ENCODE measurements around the gene CARMIL1. TPM values are rescaled to one million over a fixed set of nuclear protein-coding genes. Genes with fewer than 3 reads are reported as not detected.

The CARMIL1 gene
- polyA plus RNA-seq, 2 donors, result 6.9 to 9.5 TPM

- Histone ChIP-seq H3K27me3 (ENCODE audit: control insufficient read depth in 1 of 2, insufficient read depth in 2 of 2, low read length in 2 of 2) (no peaks in the 10 kb centered on the region), H3K4me1 (ENCODE audit: control insufficient read depth in 2 of 2, insufficient read depth in 2 of 2, low read length in 1 of 2) (no peaks in the 10 kb centered on the region), H3K36me3 (ENCODE audit: control insufficient read depth in 2 of 2, insufficient read depth in 2 of 2, low read length in 1 of 2) (no peaks in the 10 kb centered on the region), H3K9me3 (ENCODE audit: control insufficient read depth in 2 of 2, insufficient read depth in 1 of 2, low read depth in 1 of 2, low read length in 1 of 2) (no peaks in the 10 kb centered on the region), H3K27ac (ENCODE audit: low read depth in 2 of 2, low read length in 1 of 2) (no peak overlapping the region), H3K4me3 (ENCODE audit: low read depth in 1 of 2, low read length in 2 of 2) (no peak overlapping the region)
- WGBS, 2 donors, result 85 to 88% methylated on average over 4 of the region's 4 CpGs
Measured at GRCh38 chr6:25337431-25337830, 58.3 kb downstream of the CARMIL1 start.

GRCh38 chr6:25340431-25341202 is 61.4 kb downstream of the CARMIL1 start:
- no peak overlapping the region for H3K4me3 ChIP-seq (ENCODE audit: low read depth in 1 of 2, low read length in 2 of 2)
- H3K27ac ChIP-seq (ENCODE audit: low read depth in 2 of 2, low read length in 1 of 2), result no peak overlapping the region
- H3K4me1 ChIP-seq (ENCODE audit: control insufficient read depth in 2 of 2, insufficient read depth in 2 of 2, low read length in 1 of 2), result no peaks in the 10 kb centered on the region
- no peaks in the 10 kb centered on the region for H3K27me3 ChIP-seq (ENCODE audit: control insufficient read depth in 1 of 2, insufficient read depth in 2 of 2, low read length in 2 of 2)
- H3K9me3 ChIP-seq (ENCODE audit: control insufficient read depth in 2 of 2, insufficient read depth in 1 of 2, low read depth in 1 of 2, low read length in 1 of 2), result no peaks in the 10 kb centered on the region
- no peaks in the 10 kb centered on the region for H3K36me3 ChIP-seq (ENCODE audit: control insufficient read depth in 2 of 2, insufficient read depth in 2 of 2, low read length in 1 of 2)
- WGBS, 2 donors, result 71 to 79% methylated on average over 6 of the region's 6 CpGs

GRCh38 chr6:25341203-25341552 is 62.0 kb downstream of the CARMIL1 start:
- Histone ChIP-seq H3K27ac (ENCODE audit: low read depth in 2 of 2, low read length in 1 of 2) (no peak overlapping the region), H3K27me3 (ENCODE audit: control insufficient read depth in 1 of 2, insufficient read depth in 2 of 2, low read length in 2 of 2) (no peaks in the 10 kb centered on the region), H3K36me3 (ENCODE audit: control insufficient read depth in 2 of 2, insufficient read depth in 2 of 2, low read length in 1 of 2) (no peaks in the 10 kb centered on the region), H3K4me3 (ENCODE audit: low read depth in 1 of 2, low read length in 2 of 2) (no peak overlapping the region), H3K9me3 (ENCODE audit: control insufficient read depth in 2 of 2, insufficient read depth in 1 of 2, low read depth in 1 of 2, low read length in 1 of 2) (no peaks in the 10 kb centered on the region), H3K4me1 (ENCODE audit: control insufficient read depth in 2 of 2, insufficient read depth in 2 of 2, low read length in 1 of 2) (no peaks in the 10 kb centered on the region)
- 84 to 89% methylated on average over 3 of the region's 3 CpGs for WGBS, 2 donors

- H3K9me3 ChIP-seq (ENCODE audit: control insufficient read depth in 2 of 2, insufficient read depth in 1 of 2, low read depth in 1 of 2, low read length in 1 of 2), result no peaks in the 10 kb centered on the region
Measured at GRCh38 chr6:25341923-25342619, 62.9 kb downstream of the CARMIL1 start.

GRCh38 chr6:25342802-25343201 is 63.6 kb downstream of the CARMIL1 start:
- no peaks in the 10 kb centered on the region for H3K27me3 ChIP-seq (ENCODE audit: control insufficient read depth in 1 of 2, insufficient read depth in 2 of 2, low read length in 2 of 2)
- H3K27ac ChIP-seq (ENCODE audit: low read depth in 2 of 2, low read length in 1 of 2), result no peak overlapping the region
- 50 to 55% methylated on average over 4 of the region's 4 CpGs for WGBS, 2 donors
- H3K36me3 ChIP-seq (ENCODE audit: control insufficient read depth in 2 of 2, insufficient read depth in 2 of 2, low read length in 1 of 2), result no peaks in the 10 kb centered on the region
- no peaks in the 10 kb centered on the region for H3K4me1 ChIP-seq (ENCODE audit: control insufficient read depth in 2 of 2, insufficient read depth in 2 of 2, low read length in 1 of 2)
- H3K9me3 ChIP-seq (ENCODE audit: control insufficient read depth in 2 of 2, insufficient read depth in 1 of 2, low read depth in 1 of 2, low read length in 1 of 2), result no peaks in the 10 kb centered on the region
- no peak overlapping the region for H3K4me3 ChIP-seq (ENCODE audit: low read depth in 1 of 2, low read length in 2 of 2)

More at GRCh38 chr6:25341923-25342619, 62.9 kb downstream of the CARMIL1 start:
- no peaks in the 10 kb centered on the region for H3K27me3 ChIP-seq (ENCODE audit: control insufficient read depth in 1 of 2, insufficient read depth in 2 of 2, low read length in 2 of 2)
- H3K36me3 ChIP-seq (ENCODE audit: control insufficient read depth in 2 of 2, insufficient read depth in 2 of 2, low read length in 1 of 2), result no peaks in the 10 kb centered on the region
- no peaks in the 10 kb centered on the region for H3K4me1 ChIP-seq (ENCODE audit: control insufficient read depth in 2 of 2, insufficient read depth in 2 of 2, low read length in 1 of 2)
- WGBS, 2 donors, result 84 to 94% methylated on average over 4 of the region's 4 CpGs
- no peak overlapping the region for H3K27ac ChIP-seq (ENCODE audit: low read depth in 2 of 2, low read length in 1 of 2)
- H3K4me3 ChIP-seq (ENCODE audit: low read depth in 1 of 2, low read length in 2 of 2), result no peak overlapping the region

GRCh38 chr6:25343984-25344383 is 64.8 kb downstream of the CARMIL1 start:
- Histone ChIP-seq H3K27ac (ENCODE audit: low read depth in 2 of 2, low read length in 1 of 2) (no peak overlapping the region), H3K27me3 (ENCODE audit: control insufficient read depth in 1 of 2, insufficient read depth in 2 of 2, low read length in 2 of 2) (no peaks in the 10 kb centered on the region), H3K4me1 (ENCODE audit: control insufficient read depth in 2 of 2, insufficient read depth in 2 of 2, low read length in 1 of 2) (no peaks in the 10 kb centered on the region), H3K9me3 (ENCODE audit: control insufficient read depth in 2 of 2, insufficient read depth in 1 of 2, low read depth in 1 of 2, low read length in 1 of 2) (no peaks in the 10 kb centered on the region), H3K4me3 (ENCODE audit: low read depth in 1 of 2, low read length in 2 of 2) (no peak overlapping the region), H3K36me3 (ENCODE audit: control insufficient read depth in 2 of 2, insufficient read depth in 2 of 2, low read length in 1 of 2) (no peaks in the 10 kb centered on the region)
- WGBS, 2 donors, result 84 to 89% methylated on average over 7 of the region's 7 CpGs

- no peaks in the 10 kb centered on the region for H3K9me3 ChIP-seq (ENCODE audit: control insufficient read depth in 2 of 2, insufficient read depth in 1 of 2, low read depth in 1 of 2, low read length in 1 of 2)
- no peaks in the 10 kb centered on the region for H3K36me3 ChIP-seq (ENCODE audit: control insufficient read depth in 2 of 2, insufficient read depth in 2 of 2, low read length in 1 of 2)
- H3K27me3 ChIP-seq (ENCODE audit: control insufficient read depth in 1 of 2, insufficient read depth in 2 of 2, low read length in 2 of 2), result no peaks in the 10 kb centered on the region
- H3K4me1 ChIP-seq (ENCODE audit: control insufficient read depth in 2 of 2, insufficient read depth in 2 of 2, low read length in 1 of 2), result no peaks in the 10 kb centered on the region
- no peak overlapping the region for H3K4me3 ChIP-seq (ENCODE audit: low read depth in 1 of 2, low read length in 2 of 2)
- H3K27ac ChIP-seq (ENCODE audit: low read depth in 2 of 2, low read length in 1 of 2), result no peak overlapping the region
- WGBS, 2 donors, result 79 to 84% methylated on average over 5 of the region's 5 CpGs
Measured at GRCh38 chr6:25344827-25345226, 65.7 kb downstream of the CARMIL1 start.

GRCh38 chr6:25346064-25346463 is 66.9 kb downstream of the CARMIL1 start:
- Histone ChIP-seq H3K4me1 (ENCODE audit: control insufficient read depth in 2 of 2, insufficient read depth in 2 of 2, low read length in 1 of 2) (no peaks in the 10 kb centered on the region), H3K27me3 (ENCODE audit: control insufficient read depth in 1 of 2, insufficient read depth in 2 of 2, low read length in 2 of 2) (no peaks in the 10 kb centered on the region), H3K36me3 (ENCODE audit: control insufficient read depth in 2 of 2, insufficient read depth in 2 of 2, low read length in 1 of 2) (no peaks in the 10 kb centered on the region), H3K4me3 (ENCODE audit: low read depth in 1 of 2, low read length in 2 of 2) (no peak overlapping the region), H3K27ac (ENCODE audit: low read depth in 2 of 2, low read length in 1 of 2) (no peak overlapping the region), H3K9me3 (ENCODE audit: control insufficient read depth in 2 of 2, insufficient read depth in 1 of 2, low read depth in 1 of 2, low read length in 1 of 2) (no peaks in the 10 kb centered on the region)
- 73 to 78% methylated on average over 3 of the region's 3 CpGs for WGBS, 2 donors

- Histone ChIP-seq H3K9me3 (ENCODE audit: control insufficient read depth in 2 of 2, insufficient read depth in 1 of 2, low read depth in 1 of 2, low read length in 1 of 2) (no peaks in the 10 kb centered on the region), H3K36me3 (ENCODE audit: control insufficient read depth in 2 of 2, insufficient read depth in 2 of 2, low read length in 1 of 2) (no peaks in the 10 kb centered on the region), H3K4me1 (ENCODE audit: control insufficient read depth in 2 of 2, insufficient read depth in 2 of 2, low read length in 1 of 2) (no peaks in the 10 kb centered on the region), H3K27me3 (ENCODE audit: control insufficient read depth in 1 of 2, insufficient read depth in 2 of 2, low read length in 2 of 2) (no peaks in the 10 kb centered on the region), H3K4me3 (ENCODE audit: low read depth in 1 of 2, low read length in 2 of 2) (no peak overlapping the region), H3K27ac (ENCODE audit: low read depth in 2 of 2, low read length in 1 of 2) (no peak overlapping the region)
Measured at GRCh38 chr6:25350573-25350972, 71.4 kb downstream of the CARMIL1 start.

GRCh38 chr6:25351485-25351884 is 72.3 kb downstream of the CARMIL1 start:
- Histone ChIP-seq H3K36me3 (ENCODE audit: control insufficient read depth in 2 of 2, insufficient read depth in 2 of 2, low read length in 1 of 2) (no peaks in the 10 kb centered on the region), H3K4me1 (ENCODE audit: control insufficient read depth in 2 of 2, insufficient read depth in 2 of 2, low read length in 1 of 2) (no peaks in the 10 kb centered on the region), H3K27ac (ENCODE audit: low read depth in 2 of 2, low read length in 1 of 2) (no peak overlapping the region), H3K9me3 (ENCODE audit: control insufficient read depth in 2 of 2, insufficient read depth in 1 of 2, low read depth in 1 of 2, low read length in 1 of 2) (no peaks in the 10 kb centered on the region), H3K27me3 (ENCODE audit: control insufficient read depth in 1 of 2, insufficient read depth in 2 of 2, low read length in 2 of 2) (no peaks in the 10 kb centered on the region), H3K4me3 (ENCODE audit: low read depth in 1 of 2, low read length in 2 of 2) (no peak overlapping the region)
- WGBS, 2 donors, result 85 to 88% methylated on average over 6 of the region's 6 CpGs

All from esophagus (tissue), 2 donors.